ENCODE results near the gene FGF12. TPM values are rescaled to one million over a fixed set of nuclear protein-coding genes. Genes with fewer than 3 reads are reported as not detected.

The FGF12 gene
- total and polyA plus RNA-seq, 3 experiments from 2014 or later = not detected

GRCh38 chr3:192639987-192640386 lies 87.4 kb downstream of the FGF12 start:
- Histone ChIP-seq H3K27me3 (ENCODE audit: insufficient read depth, low read length, poor library complexity, severe bottlenecking) (no peaks in the 10 kb centered on the region), H3K4me3 (ENCODE audit: low read length) (no peak overlapping the region), H3K4me1 (ENCODE audit: insufficient read depth, low read length) (no peaks in the 10 kb centered on the region), H3K9me3 (ENCODE audit: low read length) (no peaks in the 10 kb centered on the region), H3K36me3 (ENCODE audit: insufficient read depth, low read length) (no peaks in the 10 kb centered on the region), H3K27ac (ENCODE audit: low read depth, low read length) (no peak overlapping the region)
- ChIA-PET CTCF (no interaction called here), POLR2A (no interaction called here)
- Mint-ChIP-seq H3K4me1 (no peaks in the 10 kb centered on the region), H3K27me3 (no peaks in the 10 kb centered on the region), H3K27ac (no peak overlapping the region), H3K9me3 (peaks cover 0 to 2% (median 0%) of the 10 kb centered on the region in 5 donors), H3K36me3 (no peaks in the 10 kb centered on the region), H3K4me3 (no peak overlapping the region)
- no peak for DNase-seq

- H3K4me1 Mint-ChIP-seq = no peaks in the 10 kb centered on the region
Measured at GRCh38 chr3:192637803-192638202, 89.5 kb downstream of the FGF12 start.

GRCh38 chr3:192636517-192637444 lies 90.6 kb downstream of the FGF12 start:
- no peak for DNase-seq
- H3K9me3 ChIP-seq (ENCODE audit: low read length) = no peaks in the 10 kb centered on the region
- Mint-ChIP-seq H3K36me3 (no peaks in the 10 kb centered on the region), H3K27me3 (no peaks in the 10 kb centered on the region), H3K9me3 (no peaks in the 10 kb centered on the region), H3K27ac (no peak overlapping the region), H3K4me3 (no peak overlapping the region), H3K4me1 (no peaks in the 10 kb centered on the region)
- H3K36me3 ChIP-seq (ENCODE audit: insufficient read depth, low read length) = no peaks in the 10 kb centered on the region
- H3K27me3 ChIP-seq (ENCODE audit: insufficient read depth, low read length, poor library complexity, severe bottlenecking) = no peaks in the 10 kb centered on the region
- H3K4me3 ChIP-seq (ENCODE audit: low read length) = no peak overlapping the region
- H3K27ac ChIP-seq (ENCODE audit: low read depth, low read length) = no peak overlapping the region
- ChIA-PET POLR2A (no interaction called here), CTCF (interaction anchor here (1.0 kb wide), 1 partner anchor 10 kb away, joined by 3 read pairs; no protein-coding TSS in a partner anchor)
- no peaks in the 10 kb centered on the region for H3K4me1 ChIP-seq (ENCODE audit: insufficient read depth, low read length)

More at GRCh38 chr3:192637803-192638202, 89.5 kb downstream of the FGF12 start:
- Histone ChIP-seq H3K27ac (ENCODE audit: low read depth, low read length) (no peak overlapping the region), H3K4me1 (ENCODE audit: insufficient read depth, low read length) (no peaks in the 10 kb centered on the region), H3K36me3 (ENCODE audit: insufficient read depth, low read length) (no peaks in the 10 kb centered on the region), H3K27me3 (ENCODE audit: insufficient read depth, low read length, poor library complexity, severe bottlenecking) (no peaks in the 10 kb centered on the region), H3K4me3 (ENCODE audit: low read length) (no peak overlapping the region), H3K9me3 (ENCODE audit: low read length) (no peaks in the 10 kb centered on the region)
- no peak for DNase-seq
- H3K27ac Mint-ChIP-seq = no peak overlapping the region
- no peak overlapping the region for H3K4me3 Mint-ChIP-seq
- ChIA-PET POLR2A (no interaction called here), CTCF (no interaction called here)
- H3K27me3 Mint-ChIP-seq = no peaks in the 10 kb centered on the region
- no peaks in the 10 kb centered on the region for H3K36me3 Mint-ChIP-seq
- no peaks in the 10 kb centered on the region for H3K9me3 Mint-ChIP-seq

- H3K36me3 ChIP-seq (ENCODE audit: insufficient read depth, low read length) = no peaks in the 10 kb centered on the region
- H3K9me3 Mint-ChIP-seq = peaks cover 0 to 13% (median 2%) of the 10 kb centered on the region in 5 donors
- no peak overlapping the region for H3K27ac ChIP-seq (ENCODE audit: low read depth, low read length)
- DNase-seq = no peak
- no peak overlapping the region for H3K4me3 Mint-ChIP-seq
- no peaks in the 10 kb centered on the region for H3K9me3 ChIP-seq (ENCODE audit: low read length)
- H3K4me3 ChIP-seq (ENCODE audit: low read length) = no peak overlapping the region
- H3K4me1 ChIP-seq (ENCODE audit: insufficient read depth, low read length) = no peaks in the 10 kb centered on the region
- ChIA-PET POLR2A (no interaction called here), CTCF (no interaction called here)
- H3K27me3 Mint-ChIP-seq = no peaks in the 10 kb centered on the region
- no peaks in the 10 kb centered on the region for H3K27me3 ChIP-seq (ENCODE audit: insufficient read depth, low read length, poor library complexity, severe bottlenecking)
- no peaks in the 10 kb centered on the region for H3K36me3 Mint-ChIP-seq
- no peaks in the 10 kb centered on the region for H3K4me1 Mint-ChIP-seq
- no peak overlapping the region for H3K27ac Mint-ChIP-seq
Measured at GRCh38 chr3:192629429-192629828, 97.9 kb downstream of the FGF12 start.

- no peaks in the 10 kb centered on the region for H3K27me3 ChIP-seq (ENCODE audit: insufficient read depth, low read length, poor library complexity, severe bottlenecking)
Measured at GRCh38 chr3:192621909-192622308, 105.4 kb downstream of the FGF12 start.

GRCh38 chr3:192620275-192620674 lies 107.1 kb downstream of the FGF12 start:
- no peak overlapping the region for H3K4me3 ChIP-seq (ENCODE audit: low read length)
- Mint-ChIP-seq H3K4me1 (no peaks in the 10 kb centered on the region), H3K27me3 (no peaks in the 10 kb centered on the region), H3K36me3 (no peaks in the 10 kb centered on the region), H3K4me3 (no peak overlapping the region), H3K27ac (no peak overlapping the region), H3K9me3 (peaks cover 0 to 3% (median 0%) of the 10 kb centered on the region in 5 donors)
- CTCF ChIA-PET = no interaction called here
- no peak for DNase-seq
- no peak overlapping the region for H3K27ac ChIP-seq (ENCODE audit: low read depth, low read length)
- no peaks in the 10 kb centered on the region for H3K36me3 ChIP-seq (ENCODE audit: insufficient read depth, low read length)
- no peaks in the 10 kb centered on the region for H3K9me3 ChIP-seq (ENCODE audit: low read length)
- H3K4me1 ChIP-seq (ENCODE audit: insufficient read depth, low read length) = no peaks in the 10 kb centered on the region
- POLR2A ChIA-PET = no interaction called here
- H3K27me3 ChIP-seq (ENCODE audit: insufficient read depth, low read length, poor library complexity, severe bottlenecking) = no peaks in the 10 kb centered on the region

More at GRCh38 chr3:192621909-192622308, 105.4 kb downstream of the FGF12 start:
- Histone ChIP-seq H3K4me3 (ENCODE audit: low read length) (no peak overlapping the region), H3K4me1 (ENCODE audit: insufficient read depth, low read length) (no peaks in the 10 kb centered on the region), H3K9me3 (ENCODE audit: low read length) (no peaks in the 10 kb centered on the region), H3K27ac (ENCODE audit: low read depth, low read length) (no peak overlapping the region), H3K36me3 (ENCODE audit: insufficient read depth, low read length) (no peaks in the 10 kb centered on the region)
- no peaks in the 10 kb centered on the region for H3K36me3 Mint-ChIP-seq
- H3K4me3 Mint-ChIP-seq = no peak overlapping the region
- no peaks in the 10 kb centered on the region for H3K4me1 Mint-ChIP-seq
- ChIA-PET CTCF (no interaction called here), POLR2A (no interaction called here)
- DNase-seq = no peak
- H3K27ac Mint-ChIP-seq = no peak overlapping the region
- no peaks in the 10 kb centered on the region for H3K27me3 Mint-ChIP-seq
- peaks cover 0 to 6% (median 0%) of the 10 kb centered on the region in 5 donors for H3K9me3 Mint-ChIP-seq

GRCh38 chr3:192611411-192611810 lies 115.9 kb downstream of the FGF12 start:
- DNase-seq = no peak
- Histone ChIP-seq H3K4me1 (ENCODE audit: insufficient read depth, low read length) (no peaks in the 10 kb centered on the region), H3K27ac (ENCODE audit: low read depth, low read length) (no peak overlapping the region), H3K36me3 (ENCODE audit: insufficient read depth, low read length) (no peaks in the 10 kb centered on the region), H3K27me3 (ENCODE audit: insufficient read depth, low read length, poor library complexity, severe bottlenecking) (no peaks in the 10 kb centered on the region), H3K4me3 (ENCODE audit: low read length) (no peak overlapping the region), H3K9me3 (ENCODE audit: low read length) (no peaks in the 10 kb centered on the region)
- no peak overlapping the region for H3K4me3 Mint-ChIP-seq
- no peaks in the 10 kb centered on the region for H3K27me3 Mint-ChIP-seq
- POLR2A ChIA-PET = no interaction called here
- CTCF ChIA-PET = no interaction called here
- no peaks in the 10 kb centered on the region for H3K4me1 Mint-ChIP-seq
- no peak overlapping the region for H3K27ac Mint-ChIP-seq
- no peaks in the 10 kb centered on the region for H3K9me3 Mint-ChIP-seq
- H3K36me3 Mint-ChIP-seq = no peaks in the 10 kb centered on the region

GRCh38 chr3:192608726-192609600 lies 118.4 kb downstream of the FGF12 start:
- Mint-ChIP-seq H3K4me1 (no peaks in the 10 kb centered on the region), H3K27ac (no peak overlapping the region), H3K27me3 (no peaks in the 10 kb centered on the region), H3K36me3 (no peaks in the 10 kb centered on the region), H3K9me3 (peaks cover 0 to 6% (median 3%) of the 10 kb centered on the region in 5 donors), H3K4me3 (no peak overlapping the region)
- H3K4me1 ChIP-seq (ENCODE audit: insufficient read depth, low read length) = no peaks in the 10 kb centered on the region
- no peaks in the 10 kb centered on the region for H3K27me3 ChIP-seq (ENCODE audit: insufficient read depth, low read length, poor library complexity, severe bottlenecking)
- no peak overlapping the region for H3K4me3 ChIP-seq (ENCODE audit: low read length)
- no peaks in the 10 kb centered on the region for H3K9me3 ChIP-seq (ENCODE audit: low read length)
- H3K27ac ChIP-seq (ENCODE audit: low read depth, low read length) = no peak overlapping the region
- ChIA-PET CTCF (no interaction called here), POLR2A (no interaction called here)
- DNase-seq = no peak
- no peaks in the 10 kb centered on the region for H3K36me3 ChIP-seq (ENCODE audit: insufficient read depth, low read length)

All from CD8-positive, alpha-beta memory T cell (primary cell).